ENCODE measurements around the gene ANAPC7.
"Not testable (repeated sequence)": the region's sequence is repeated elsewhere in the genome, so short reads cannot be mapped to it uniquely, and the experiment has no call there.

The ANAPC7 gene

GRCh38 chr12:110373962-110374611 is 29.4 kb downstream of the ANAPC7 start:
- DNase-seq, result no peak

- DNase-seq, result no peak
These were observed 30.1 kb downstream of the ANAPC7 start for GRCh38 chr12:110373425-110373824.

- no peak for DNase-seq
These were observed 30.5 kb downstream of the ANAPC7 start for GRCh38 chr12:110373025-110373424.

GRCh38 chr12:110372056-110372425 is 31.5 kb downstream of the ANAPC7 start:
- no peak for DNase-seq

- no peak for DNase-seq
These were observed 32.0 kb downstream of the ANAPC7 start for GRCh38 chr12:110371408-110372055.

GRCh38 chr12:110370732-110371231 is 32.7 kb downstream of the ANAPC7 start:
- no peak for DNase-seq

- no peak for DNase-seq
These were observed 33.5 kb downstream of the ANAPC7 start for GRCh38 chr12:110369992-110370391.

GRCh38 chr12:110367181-110367864 is 36.2 kb downstream of the ANAPC7 start:
- no peak for DNase-seq

GRCh38 chr12:110366321-110367142 is 37.0 kb downstream of the ANAPC7 start:
- DNase-seq, result no peak

GRCh38 chr12:110365489-110366320 is 37.8 kb downstream of the ANAPC7 start:
- DNase-seq, result no peak

- no peak for DNase-seq
These were observed 42.3 kb downstream of the ANAPC7 start for GRCh38 chr12:110361216-110361615.

- DNase-seq, result not testable (repeated sequence)
These were observed 45.0 kb downstream of the ANAPC7 start for GRCh38 chr12:110358384-110359097.

GRCh38 chr12:110355073-110355472 is 48.4 kb downstream of the ANAPC7 start:
- DNase-seq, result peak; percentile 31

GRCh38 chr12:110354172-110354780 is 49.2 kb downstream of the ANAPC7 start:
- no peak for DNase-seq

GRCh38 chr12:110353211-110353965 is 50.1 kb downstream of the ANAPC7 start:
- no peak for DNase-seq

GRCh38 chr12:110352401-110352800 is 51.1 kb downstream of the ANAPC7 start:
- no peak for DNase-seq

GRCh38 chr12:110351119-110351518 is 52.4 kb downstream of the ANAPC7 start:
- DNase-seq, result no peak

- no peak for DNase-seq
These were observed 53.9 kb downstream of the ANAPC7 start for GRCh38 chr12:110349514-110350151.

- no peak for DNase-seq
These were observed 54.4 kb downstream of the ANAPC7 start for GRCh38 chr12:110349096-110349495.
